K562 (cell line): ENCODE results near the gene RNF44. TPM values are rescaled to one million over a fixed set of nuclear protein-coding genes. Genes with fewer than 3 reads are reported as not detected.

ENCODE experiments used
- CBFA2T3 ChIP-seq: fragments of 450-650 bp; IDR thresholded peaks from 2 replicates; pipeline ENCODE4 v1.6.1; 2017
- CREM ChIP-seq: IDR thresholded peaks from 2 replicates; pipeline ENCODE4 v1.6.1; 2014; ENCODE audit warnings: antibody characterized with exemption, low read depth
- CTCF ChIP-seq, 3 experiments: IDR thresholded peaks in 2 of 3; conservative IDR thresholded peaks in 1 of 3; 2 replicates each; pipeline ENCODE4 v1.5.1; 2011 to 2012; ENCODE audit warnings: low read length in 3 of 3, mild to moderate bottlenecking in 3 of 3, control low read depth in 2 of 3, improper control_type of control experiment in 1 of 3, inconsistent platforms in 1 of 3, low read depth in 1 of 3, mixed read lengths in 1 of 3, moderate library complexity in 1 of 3; ENCODE audit not compliant: insufficient read depth in 2 of 3
- E2F4 ChIP-seq: sonication (generic); formaldehyde crosslinking; IDR thresholded peaks from 2 replicates; pipeline ENCODE4 v1.8.0; 2022; ENCODE audit warnings: mild to moderate bottlenecking, low read depth, missing genetic modification reagents
- EZH2 ChIP-seq: IDR thresholded peaks from 2 replicates; pipeline ENCODE4 v1.6.1; 2012; ENCODE audit warnings: low read depth, mild to moderate bottlenecking, inconsistent platforms, low read length, borderline replicate concordance
- FIP1L1 ChIP-seq: fragments of 200-400 bp; formaldehyde crosslinking; IDR thresholded peaks from 2 replicates; pipeline ENCODE4 v1.6.1; 2018; ENCODE audit warnings: mild to moderate bottlenecking, low read depth, low read length; ENCODE audit not compliant: poor library complexity, severe bottlenecking
- FOXP1 ChIP-seq: sonication (generic); formaldehyde crosslinking; IDR thresholded peaks from 2 replicates; pipeline ENCODE4 v1.8.0; 2022; ENCODE audit warnings: mild to moderate bottlenecking, missing genetic modification reagents
- HDAC6 ChIP-seq: IDR thresholded peaks from 2 replicates; pipeline ENCODE4 v1.6.1; 2012; ENCODE audit warnings: low read depth, mild to moderate bottlenecking, control low read depth, inconsistent platforms, low read length, moderate library complexity
- ILF3 ChIP-seq: fragments of 450-650 bp; IDR thresholded peaks from 2 replicates; pipeline ENCODE4 v1.6.1; 2018; ENCODE audit warnings: antibody characterized with exemption, mild to moderate bottlenecking, moderate library complexity, borderline replicate concordance
- MAX ChIP-seq: sonication (generic); formaldehyde crosslinking; IDR thresholded peaks from 2 replicates; pipeline ENCODE4 v1.9.0; 2022; ENCODE audit warnings: mild to moderate bottlenecking, missing genetic modification reagents
- NONO ChIP-seq, 2 experiments: fragments of 200-400 bp in 1 of 2; fragments of 450-650 bp in 1 of 2; formaldehyde crosslinking in 1 of 2; IDR thresholded peaks; 2 replicates each; pipeline ENCODE4 v1.6.1; 2017; ENCODE audit warnings: low read depth in 2 of 2, mild to moderate bottlenecking in 2 of 2, moderate library complexity in 2 of 2, low read length in 1 of 2
- POU5F1 ChIP-seq: fragments of 150-350 bp; IDR thresholded peaks from 2 replicates; pipeline ENCODE4 v1.6.1; 2014; ENCODE audit warnings: borderline replicate concordance, low read length, low read depth, mild to moderate bottlenecking; ENCODE audit not compliant: partially characterized antibody
- PTBP1 ChIP-seq: fragments of 200-400 bp; formaldehyde crosslinking; IDR thresholded peaks from 2 replicates; pipeline ENCODE4 v1.6.1; 2017; ENCODE audit warnings: low read depth, low read length
- PYGO2 ChIP-seq: fragments of 450-650 bp; IDR thresholded peaks from 2 replicates; pipeline ENCODE4 v1.6.1; 2016; ENCODE audit warnings: mild to moderate bottlenecking, missing genetic modification characterization, moderate library complexity, missing compliant biosample characterization
- RBBP5 ChIP-seq: fragments of 200-600 bp; sonication (generic); IDR thresholded peaks from 2 replicates; pipeline ENCODE4 v1.6.1; 2012; ENCODE audit warnings: borderline replicate concordance, mild to moderate bottlenecking, low read length, control low read depth, inconsistent platforms; ENCODE audit not compliant: insufficient read depth, poor library complexity, severe bottlenecking
- TFAP4 ChIP-seq: sonication (generic); formaldehyde crosslinking; IDR thresholded peaks from 2 replicates; pipeline ENCODE4 v1.8.0; 2022; ENCODE audit warnings: missing genetic modification reagents, mild to moderate bottlenecking, moderate library complexity, borderline replicate concordance
- TRIM24 ChIP-seq, 2 experiments: fragments of 450-650 bp; IDR thresholded peaks; 2 replicates each; pipeline ENCODE4 v1.6.1; 2016
- YY1 ChIP-seq, 3 experiments: IDR thresholded peaks; 2 replicates each; pipeline ENCODE4 v1.6.1; 2011; ENCODE audit warnings: low read length in 2 of 3, mild to moderate bottlenecking in 2 of 3, moderate library complexity in 2 of 3, borderline replicate concordance in 1 of 3, control low read depth in 1 of 3, low read depth in 1 of 3; ENCODE audit not compliant: insufficient read depth in 3 of 3, insufficient replicate concordance in 2 of 3, control insufficient read depth in 1 of 3, insufficient read length in 1 of 3; ENCODE audit errors: extremely low read depth in 1 of 3
- ZBTB33 ChIP-seq: sonication (generic); formaldehyde crosslinking; IDR thresholded peaks from 2 replicates; pipeline ENCODE4 v1.8.1; 2023; ENCODE audit warnings: mild to moderate bottlenecking, missing genetic modification reagents
- ZFP36 ChIP-seq: fragments of 150-350 bp; IDR thresholded peaks from 2 replicates; pipeline ENCODE4 v1.6.1; 2018; ENCODE audit warnings: low read length, low read depth; ENCODE audit not compliant: partially characterized antibody
- ZNF507 ChIP-seq: conservative IDR thresholded peaks from 2 replicates; pipeline ENCODE4 v1.6.1; 2017; ENCODE audit warnings: missing genetic modification characterization, missing compliant biosample characterization
- polyA plus RNA-seq, 8 experiments: library from polyadenylated mRNA; depleted of rRNA in 4 of 8; stranded (reverse) in 5 of 8; unstranded in 3 of 8; fragments of >200 nt; fragmentation: Nextera tagmentation in 2 of 8; fragmentation: Illumina TruSeq in 1 of 8; extraction: Ambion mirVana in 2 of 8; extraction: Trizol in 1 of 8; gene quantifications; 2 replicates each; pipeline versions ENCODE4 v1.2.1 to v1.2.3, GENCODE V29; 2011 to 2014; ENCODE audit warnings: inconsistent platforms in 1 of 8, missing spikeins in 1 of 8
- total RNA-seq, 7 experiments: library from RNA; depleted of rRNA in 6 of 7; stranded (reverse); fragments of >200 nt in 6 of 7; fragmentation: Illumina TruSeq in 2 of 7; extraction: Trizol in 2 of 7; gene quantifications; 2 replicates each; pipeline versions ENCODE4 v1.2.1 to v1.2.3, GENCODE V29; 2011 to 2021; ENCODE audit warnings: low replicate concordance in 1 of 7

Gene RNF44
- total and polyA plus RNA-seq, 9 of the 15 experiments (the other 6 are each of a cell fraction or from before 2014, with no cell fraction given), result 1.6 to 82.6 (median 7.4) TPM

- TF ChIP-seq ZFP36 (peak; percentile 26), TRIM24 (IDR thresholded peaks at IDR 0.05) (no peak), ILF3 (no peak), CTCF (IDR thresholded peaks at IDR 0.05 in 2 of 3, conservative IDR thresholded peaks at IDR 0.05 in 1 of 3; ENCODE audit: insufficient read depth in 2 of 3, low read depth in 1 of 3, low read length in 3 of 3) (peak; percentile 70 to 88 (median 82)), ZBTB33 (CRISPR knock-in tag) (peak; percentile 67), PYGO2 (no peak), TFAP4 (CRISPR knock-in tag) (peak; percentile 35; the same call in 1 of the 2 replicates), ZNF507 (tag) (no peak), PTBP1 (no peak), E2F4 (CRISPR knock-in tag) (peak; percentile 82), MAX (CRISPR knock-in tag) (peak; percentile 40; the same call in 1 of the 2 replicates), FOXP1 (no peak), EZH2 (0 out of 2 replicates have a peak, but pooled peaks have one; percentile 42), HDAC6 (no peak), YY1 (IDR thresholded peaks at IDR 0.05; ENCODE audit: borderline replicate concordance in 1 of 3, control insufficient read depth in 1 of 3, extremely low read depth in 1 of 3, insufficient read depth in 3 of 3, insufficient read length in 1 of 3, insufficient replicate concordance in 2 of 3, low read depth in 1 of 3, low read length in 2 of 3) (peak in 1 of 3 experiments; percentile 18), NONO (IDR thresholded peaks at IDR 0.05; ENCODE audit: low read depth in 2 of 2, low read length in 1 of 2) (no peak), RBBP5 (no peak), CBFA2T3 (0 out of 2 replicates have a peak, but pooled peaks have one; percentile 4), FIP1L1 (no peak), CREM (peak; percentile 66), POU5F1 (no peak)
Measured at GRCh38 chr5:176578391-176578808, 41.2 kb upstream of the RNF44 start (continued).
